Right atrium auricular region (tissue), 2 donors: ENCODE data around the gene CCR3. TPM values are rescaled to one million over a fixed set of nuclear protein-coding genes. Genes with fewer than 3 reads are reported as not detected.

Source experiments
- DNase-seq: peaks from one replicate; pipeline ENCODE4 v3.0.0-alpha.2; 2019; ENCODE audit warnings: low spot score
- H3K27ac ChIP-seq, 2 donors: fragments of 200-600 bp; sonication (generic); 1 replicate in 1 of 2; 2 replicates in 1 of 2; pipeline ENCODE4 v1.5.1; 2016 to 2019
- H3K27me3 ChIP-seq, 2 donors: fragments of 200-600 bp; sonication (generic); one replicate each; pipeline versions ENCODE4 v1.5.1 to v1.6.0; 2017 to 2019
- H3K36me3 ChIP-seq: fragments of 200-600 bp; sonication (generic); one replicate; pipeline ENCODE4 v1.5.1; 2016
- H3K4me1 ChIP-seq, 2 donors: fragments of 200-600 bp; sonication (generic); one replicate each; pipeline versions ENCODE4 v1.5.1 to v1.6.0; 2017 to 2019
- H3K4me3 ChIP-seq, 2 donors: fragments of 200-600 bp; sonication (generic); 1 replicate in 1 of 2; 2 replicates in 1 of 2; pipeline ENCODE4 v1.5.1; 2017 to 2019; ENCODE audit warnings: mild to moderate bottlenecking in 1 of 2, moderate library complexity in 1 of 2
- H3K9me3 ChIP-seq, 2 donors: fragments of 200-600 bp; sonication (generic); one replicate each; pipeline ENCODE4 v1.5.1; 2019
- total RNA-seq, 2 donors: library from RNA; depleted of rRNA; stranded (reverse); fragments of >200 nt; gene quantifications; one replicate each; pipeline ENCODE4 v1.1.0, GENCODE V29; 2016
- TF ChIP-seq, protein P1 (sequence below), 2 donors: fragments of 200-600 bp; sonication (generic); IDR thresholded peaks; one replicate each; pipeline ENCODE4 v1.5.1; 2019; ENCODE audit warnings: antibody characterized with exemption in 2 of 2

The CCR3 gene
- total RNA-seq: not detected

DNA sequence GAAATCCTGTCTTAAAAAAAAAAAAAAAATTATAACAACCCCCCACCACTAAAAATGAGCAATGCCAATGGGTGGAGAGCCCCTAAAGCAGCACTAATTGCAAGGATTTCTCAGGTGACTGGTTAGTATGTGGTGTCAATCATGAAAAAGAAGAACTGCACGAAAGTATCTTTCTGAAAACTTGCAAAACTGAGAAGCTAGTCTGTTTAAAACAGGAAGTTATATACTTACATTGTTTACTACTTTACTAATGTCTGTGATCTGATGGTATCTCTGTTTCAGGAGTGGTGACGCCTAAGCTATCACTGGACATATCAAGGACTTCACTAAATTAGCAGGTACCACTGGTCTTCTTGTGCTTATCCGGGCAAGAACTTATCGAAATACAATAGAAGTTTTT lies at the start of gene CCR3:
CCR3 (plus strand) TSS at position 341 of the 400 bp plus-strand sequence. CDS start 22,699 bp downstream, outside the sequence.
- H3K9me3 ChIP-seq: no peaks in the 10 kb centered on the region
- TF ChIP-seq, protein P1, sequence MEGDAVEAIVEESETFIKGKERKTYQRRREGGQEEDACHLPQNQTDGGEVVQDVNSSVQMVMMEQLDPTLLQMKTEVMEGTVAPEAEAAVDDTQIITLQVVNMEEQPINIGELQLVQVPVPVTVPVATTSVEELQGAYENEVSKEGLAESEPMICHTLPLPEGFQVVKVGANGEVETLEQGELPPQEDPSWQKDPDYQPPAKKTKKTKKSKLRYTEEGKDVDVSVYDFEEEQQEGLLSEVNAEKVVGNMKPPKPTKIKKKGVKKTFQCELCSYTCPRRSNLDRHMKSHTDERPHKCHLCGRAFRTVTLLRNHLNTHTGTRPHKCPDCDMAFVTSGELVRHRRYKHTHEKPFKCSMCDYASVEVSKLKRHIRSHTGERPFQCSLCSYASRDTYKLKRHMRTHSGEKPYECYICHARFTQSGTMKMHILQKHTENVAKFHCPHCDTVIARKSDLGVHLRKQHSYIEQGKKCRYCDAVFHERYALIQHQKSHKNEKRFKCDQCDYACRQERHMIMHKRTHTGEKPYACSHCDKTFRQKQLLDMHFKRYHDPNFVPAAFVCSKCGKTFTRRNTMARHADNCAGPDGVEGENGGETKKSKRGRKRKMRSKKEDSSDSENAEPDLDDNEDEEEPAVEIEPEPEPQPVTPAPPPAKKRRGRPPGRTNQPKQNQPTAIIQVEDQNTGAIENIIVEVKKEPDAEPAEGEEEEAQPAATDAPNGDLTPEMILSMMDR (IDR thresholded peaks at IDR 0.05): no peak
- DNase-seq: no peak

DNA sequence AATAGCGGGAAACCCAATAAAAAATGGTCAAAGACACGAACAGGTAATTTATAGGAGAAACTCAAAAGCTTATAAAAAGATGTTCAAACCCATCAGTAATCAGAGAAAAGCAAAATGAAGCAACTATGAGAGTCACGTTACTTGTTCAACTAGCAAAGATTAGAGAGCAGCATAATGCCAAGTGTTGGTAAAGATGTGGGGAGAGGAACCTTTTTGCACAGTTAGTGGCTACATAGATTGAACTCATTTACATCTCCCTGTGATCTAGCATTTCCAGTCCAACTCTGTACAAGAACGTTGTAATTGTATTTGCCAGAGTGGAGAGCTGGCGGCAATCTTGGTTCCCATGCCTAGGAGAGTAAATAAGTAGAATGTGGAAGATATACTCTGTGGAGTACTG lies 49.3 kb upstream of the CCR3 start:
- TF ChIP-seq, protein P1 (IDR thresholded peaks at IDR 0.05): no peak
- Histone ChIP-seq H3K4me1 (no peaks in the 10 kb centered on the region), H3K27me3 (no peaks in the 10 kb centered on the region), H3K9me3 (peaks cover 0 to 32% of the 10 kb centered on the region in 2 donors), H3K27ac (no peak overlapping the region), H3K4me3 (no peak overlapping the region), H3K36me3 (no peaks in the 10 kb centered on the region)
- DNase-seq: no peak

More for the DNA sequence above, at the start of gene CCR3:
- Histone ChIP-seq H3K4me1 (no peaks in the 10 kb centered on the region), H3K4me3 (no peak within 1 kb of the TSS), H3K27me3 (no peaks in the 10 kb centered on the region), H3K36me3 (no peaks in the 10 kb centered on the region), H3K27ac (no peak within 1 kb of the TSS)

DNA sequence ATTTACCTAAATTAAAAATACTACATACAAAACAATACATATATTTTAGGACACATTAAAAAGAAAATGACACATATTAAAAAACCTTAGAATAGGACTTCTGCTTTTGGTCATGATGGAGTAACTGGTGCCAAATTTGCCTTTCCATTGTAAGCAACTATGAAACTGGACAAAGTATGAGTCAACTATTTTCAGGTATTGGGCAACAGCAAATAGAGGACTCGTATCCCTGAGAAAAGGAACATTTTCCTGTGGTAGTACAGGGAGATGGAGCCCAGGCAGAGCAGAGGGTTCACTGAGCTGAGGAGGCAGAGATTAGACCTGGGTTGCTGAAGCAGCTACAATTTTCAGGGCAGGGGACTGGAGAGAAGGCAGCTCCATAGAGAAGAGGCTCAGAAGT lies 48.8 kb upstream of the CCR3 start:
- TF ChIP-seq, protein P1 (IDR thresholded peaks at IDR 0.05): no peak
- Histone ChIP-seq H3K27me3 (no peaks in the 10 kb centered on the region), H3K27ac (no peak overlapping the region), H3K36me3 (no peaks in the 10 kb centered on the region), H3K9me3 (peaks cover 0 to 32% of the 10 kb centered on the region in 2 donors), H3K4me3 (no peak overlapping the region), H3K4me1 (no peaks in the 10 kb centered on the region)
- no peak for DNase-seq

DNA sequence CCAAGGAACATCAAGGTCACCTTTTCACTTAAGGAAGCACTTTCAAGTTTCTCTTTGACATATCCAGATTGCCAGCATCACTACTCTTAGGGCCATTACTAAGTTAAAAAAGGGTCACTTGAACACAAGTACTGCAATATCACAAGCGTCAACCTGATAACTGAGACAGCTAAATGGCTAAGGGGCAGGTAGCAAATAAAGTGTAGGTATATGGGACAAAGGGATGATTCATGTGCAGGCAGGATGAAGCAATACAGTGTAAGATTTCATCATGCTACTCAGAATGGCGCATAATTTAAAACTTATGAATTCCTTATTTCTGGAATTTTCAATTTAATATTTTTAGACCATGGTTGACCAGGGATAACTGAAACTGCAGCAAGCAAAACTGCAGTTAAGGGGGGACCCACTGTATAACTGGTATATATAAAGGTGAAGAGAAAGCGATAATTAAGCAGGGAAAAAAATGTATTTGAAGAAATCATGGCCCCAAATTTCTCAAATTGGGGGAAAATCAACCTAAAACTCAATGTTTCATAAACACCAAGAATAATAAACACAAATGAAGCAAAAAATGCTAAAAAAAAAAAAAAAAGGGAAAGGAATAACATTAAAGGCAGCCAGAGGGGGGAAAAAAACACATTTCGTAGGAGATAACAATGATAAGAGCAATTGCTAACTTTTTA lies 47.2 kb upstream of the CCR3 start:
- Histone ChIP-seq H3K36me3 (no peaks in the 10 kb centered on the region), H3K4me1 (no peaks in the 10 kb centered on the region), H3K27ac (no peak overlapping the region), H3K27me3 (no peaks in the 10 kb centered on the region), H3K9me3 (peaks cover 0 to 32% of the 10 kb centered on the region in 2 donors), H3K4me3 (no peak overlapping the region)
- TF ChIP-seq, protein P1 (IDR thresholded peaks at IDR 0.05): no peak
- DNase-seq: no peak

DNA sequence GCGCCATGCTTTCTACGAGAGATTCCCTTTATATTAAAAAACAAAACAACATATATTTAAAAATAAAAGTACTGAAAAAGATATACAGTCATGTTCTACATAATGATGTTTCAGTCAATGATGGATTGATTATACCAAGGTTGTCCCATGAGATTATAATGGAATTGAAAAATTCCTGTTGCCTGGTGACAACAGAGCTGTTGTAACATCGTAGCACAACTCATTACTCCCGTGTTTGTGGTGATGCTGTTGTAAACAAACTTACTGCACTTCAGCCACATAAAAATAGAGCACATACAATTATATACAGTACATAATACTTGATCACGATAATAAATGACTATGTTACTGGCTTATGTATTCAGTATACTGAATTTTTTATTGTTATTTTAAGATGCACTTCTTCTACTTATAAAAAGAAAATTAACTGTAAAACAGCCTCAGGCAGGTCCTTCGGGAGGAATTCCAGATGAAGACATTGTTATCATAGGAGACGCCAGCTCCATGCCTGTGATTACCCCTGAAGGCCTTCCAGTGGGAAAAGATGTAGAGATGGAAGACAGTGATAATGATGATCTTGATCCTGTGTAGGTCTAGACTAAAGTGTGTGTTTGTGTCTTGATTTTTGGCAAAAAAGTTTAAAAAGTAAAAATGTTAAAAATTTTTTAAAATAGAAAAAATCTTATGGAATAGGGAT lies 45.9 kb upstream of the CCR3 start:
- Histone ChIP-seq H3K9me3 (peaks cover 0 to 32% of the 10 kb centered on the region in 2 donors), H3K4me1 (no peaks in the 10 kb centered on the region), H3K27me3 (no peaks in the 10 kb centered on the region), H3K4me3 (no peak overlapping the region), H3K27ac (no peak overlapping the region), H3K36me3 (no peaks in the 10 kb centered on the region)
- TF ChIP-seq, protein P1 (IDR thresholded peaks at IDR 0.05): no peak
- no peak for DNase-seq
